ENCODE data around the gene LTB4R2. TPM values are rescaled to one million over a fixed set of nuclear protein-coding genes. Genes with fewer than 3 reads are reported as not detected.

Gene LTB4R2
- total RNA-seq, 2 donors from 2014 or later = 0.98 to 1.4 TPM

DNA sequence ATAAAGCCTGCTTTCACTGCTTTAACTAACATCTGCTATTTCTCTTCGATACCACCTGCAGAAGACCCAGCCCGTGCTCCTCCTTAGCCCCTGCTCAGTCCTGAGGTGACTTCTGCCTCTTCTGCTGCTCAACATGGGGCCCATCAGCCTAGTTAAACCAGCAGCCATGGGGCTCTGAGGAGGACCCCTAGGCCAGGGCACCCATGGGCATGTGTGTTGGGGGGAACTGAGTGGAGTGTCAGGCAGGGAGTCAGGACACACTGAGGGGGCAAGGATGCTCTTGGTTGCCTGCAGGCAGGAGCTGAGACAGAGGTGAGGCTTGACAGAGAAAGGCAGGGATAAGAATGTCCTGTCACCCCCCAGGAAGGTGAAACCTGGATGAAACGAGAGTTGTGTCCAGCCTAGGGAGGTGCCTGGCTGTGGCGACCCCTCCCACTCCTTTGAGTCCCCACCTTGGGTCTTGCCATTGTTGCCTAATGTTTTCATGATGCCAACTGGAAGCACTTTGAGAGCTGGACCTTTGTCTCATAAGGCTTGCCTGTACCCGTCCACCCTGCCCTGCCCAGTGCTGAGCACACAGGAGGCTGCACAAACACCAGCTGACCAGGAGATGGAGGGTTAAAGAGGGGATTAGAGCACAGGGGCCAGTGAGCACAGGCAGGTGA lies 26.0 kb upstream of the LTB4R2 start:
- Histone ChIP-seq H3K27ac (no peak overlapping the region), H3K36me3 (no peaks in the 10 kb centered on the region), H3K4me1 (peaks cover 0 to 21% of the 10 kb centered on the region in 2 donors), H3K27me3 (no peaks in the 10 kb centered on the region), H3K4me3 (no peak overlapping the region), H3K9me3 (no peaks in the 10 kb centered on the region)
- TF ChIP-seq, protein P1, sequence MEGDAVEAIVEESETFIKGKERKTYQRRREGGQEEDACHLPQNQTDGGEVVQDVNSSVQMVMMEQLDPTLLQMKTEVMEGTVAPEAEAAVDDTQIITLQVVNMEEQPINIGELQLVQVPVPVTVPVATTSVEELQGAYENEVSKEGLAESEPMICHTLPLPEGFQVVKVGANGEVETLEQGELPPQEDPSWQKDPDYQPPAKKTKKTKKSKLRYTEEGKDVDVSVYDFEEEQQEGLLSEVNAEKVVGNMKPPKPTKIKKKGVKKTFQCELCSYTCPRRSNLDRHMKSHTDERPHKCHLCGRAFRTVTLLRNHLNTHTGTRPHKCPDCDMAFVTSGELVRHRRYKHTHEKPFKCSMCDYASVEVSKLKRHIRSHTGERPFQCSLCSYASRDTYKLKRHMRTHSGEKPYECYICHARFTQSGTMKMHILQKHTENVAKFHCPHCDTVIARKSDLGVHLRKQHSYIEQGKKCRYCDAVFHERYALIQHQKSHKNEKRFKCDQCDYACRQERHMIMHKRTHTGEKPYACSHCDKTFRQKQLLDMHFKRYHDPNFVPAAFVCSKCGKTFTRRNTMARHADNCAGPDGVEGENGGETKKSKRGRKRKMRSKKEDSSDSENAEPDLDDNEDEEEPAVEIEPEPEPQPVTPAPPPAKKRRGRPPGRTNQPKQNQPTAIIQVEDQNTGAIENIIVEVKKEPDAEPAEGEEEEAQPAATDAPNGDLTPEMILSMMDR (IDR thresholded peaks at IDR 0.05) = no peak
- DNase-seq (ENCODE audit: low spot score) = no peak

DNA sequence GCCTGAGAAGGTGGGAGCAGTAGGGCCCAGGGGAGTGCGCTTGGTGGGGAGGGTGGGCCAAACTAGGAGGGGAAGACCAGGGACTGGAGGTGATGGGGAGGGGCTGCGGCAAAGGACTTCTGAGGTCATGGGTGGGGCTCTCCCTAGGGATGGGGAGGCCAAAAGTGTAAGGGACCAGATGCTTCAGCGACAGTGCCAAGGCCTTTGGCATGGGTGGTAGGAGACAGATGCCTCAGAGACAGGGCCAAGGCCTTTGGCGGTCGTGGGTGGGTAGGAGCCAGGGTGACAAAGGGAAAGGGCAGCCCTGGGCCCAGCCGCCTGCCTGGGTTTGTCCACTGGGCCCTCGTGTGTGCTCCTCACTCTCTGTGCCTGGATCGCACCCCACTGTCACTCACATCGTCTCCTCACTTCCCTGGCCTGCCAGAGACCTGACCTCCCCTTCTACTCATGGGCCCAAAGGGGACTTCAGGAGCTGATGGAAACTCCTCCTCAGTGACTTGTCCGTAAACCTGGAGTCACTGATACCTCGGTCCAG lies 25.4 kb upstream of the LTB4R2 start:
- Histone ChIP-seq H3K27ac (no peak overlapping the region), H3K4me1 (peaks cover 0 to 15% of the 10 kb centered on the region in 2 donors), H3K9me3 (no peaks in the 10 kb centered on the region), H3K4me3 (no peak overlapping the region), H3K27me3 (no peaks in the 10 kb centered on the region), H3K36me3 (peaks cover 5% of the 10 kb centered on the region)
- no peak for DNase-seq (ENCODE audit: low spot score)
- TF ChIP-seq, protein P1 (IDR thresholded peaks at IDR 0.05) = no peak

DNA sequence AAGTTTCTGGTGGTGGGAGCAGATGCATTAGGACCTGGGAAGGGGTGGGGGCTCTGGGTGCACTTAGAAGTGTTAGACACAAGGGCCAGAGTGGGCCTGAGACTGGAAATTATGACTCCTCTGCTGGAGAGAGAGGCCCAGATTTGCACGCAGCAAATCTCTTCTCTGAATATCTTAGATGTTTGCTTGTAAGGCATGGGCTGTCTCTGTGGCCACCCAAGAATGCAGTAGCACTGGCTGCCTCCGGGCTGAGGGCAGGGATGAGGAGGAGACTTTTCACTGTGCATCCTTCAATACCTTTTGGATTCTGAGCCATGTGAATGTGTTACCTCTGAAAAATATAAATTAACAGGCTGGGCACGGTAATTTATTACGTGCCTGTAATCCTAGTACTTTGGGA lies 24.6 kb upstream of the LTB4R2 start:
- Histone ChIP-seq H3K27ac (no peak overlapping the region), H3K36me3 (peaks cover 12% of the 10 kb centered on the region), H3K4me3 (no peak overlapping the region), H3K4me1 (peaks cover 0 to 7% of the 10 kb centered on the region in 2 donors), H3K9me3 (no peaks in the 10 kb centered on the region), H3K27me3 (no peaks in the 10 kb centered on the region)
- TF ChIP-seq, protein P1 (IDR thresholded peaks at IDR 0.05) = no peak
- DNase-seq (ENCODE audit: low spot score) = no peak

DNA sequence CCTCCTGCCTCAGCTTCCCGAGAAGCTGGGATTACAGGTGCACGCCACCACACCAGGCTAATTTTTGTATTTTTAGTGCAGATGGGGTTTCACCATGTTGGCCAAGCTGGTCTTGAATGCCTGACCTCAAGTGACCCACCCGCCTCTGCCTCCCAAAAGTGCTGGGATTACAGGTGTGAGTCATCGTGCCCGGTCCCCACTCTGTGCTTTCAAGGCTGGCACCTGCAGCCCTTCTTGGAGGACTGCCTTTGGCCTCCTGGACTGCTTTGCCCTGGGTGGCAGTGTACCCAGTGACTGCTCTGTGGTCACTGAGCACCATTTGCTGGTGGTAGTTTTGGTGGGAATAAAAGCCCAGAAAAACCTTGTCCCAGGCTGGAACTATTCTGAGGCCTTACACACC lies 22.9 kb upstream of the LTB4R2 start:
- Histone ChIP-seq H3K4me1 (no peaks in the 10 kb centered on the region), H3K27ac (no peak overlapping the region), H3K36me3 (peaks cover 24% of the 10 kb centered on the region), H3K27me3 (no peaks in the 10 kb centered on the region), H3K4me3 (no peak overlapping the region), H3K9me3 (no peaks in the 10 kb centered on the region)
- DNase-seq (ENCODE audit: low spot score) = no peak
- TF ChIP-seq, protein P1 (IDR thresholded peaks at IDR 0.05) = no peak

DNA sequence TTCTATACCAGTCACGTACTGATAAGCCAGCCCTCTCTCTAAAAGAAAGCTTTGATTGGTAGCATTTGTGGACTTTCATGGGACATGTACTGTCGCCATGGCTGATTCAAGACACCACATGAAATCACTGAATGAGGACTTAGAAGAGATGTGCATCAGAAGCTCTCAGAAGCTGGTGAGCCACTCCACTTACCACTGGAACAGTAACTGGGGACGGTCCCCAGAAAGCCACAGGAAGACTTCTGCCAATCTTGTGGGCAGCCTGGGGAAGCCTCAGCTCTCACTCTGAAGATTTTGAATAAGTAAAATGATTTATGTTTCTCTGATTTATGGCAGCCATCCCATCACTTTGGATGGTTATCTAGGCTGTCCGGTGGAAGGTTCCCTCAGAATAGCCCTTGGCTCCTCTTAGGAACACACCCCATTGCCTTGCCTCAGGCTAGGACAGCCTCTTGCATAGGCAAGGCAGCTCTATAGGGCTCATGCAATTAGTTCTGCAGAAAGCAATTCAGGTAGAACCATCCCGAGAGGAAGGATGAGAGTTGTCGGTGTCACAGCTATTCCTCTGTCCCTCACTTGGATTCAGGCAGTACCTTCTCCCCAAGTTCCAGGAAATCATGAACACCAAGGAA lies 20.2 kb upstream of the LTB4R2 start:
- Histone ChIP-seq H3K27ac (no peak overlapping the region), H3K4me3 (no peak overlapping the region), H3K27me3 (no peaks in the 10 kb centered on the region), H3K36me3 (peaks cover 24% of the 10 kb centered on the region), H3K4me1 (no peaks in the 10 kb centered on the region), H3K9me3 (no peaks in the 10 kb centered on the region)
- DNase-seq (ENCODE audit: low spot score) = no peak
- TF ChIP-seq, protein P1 (IDR thresholded peaks at IDR 0.05) = no peak

All from right atrium auricular region (tissue), 2 donors.